ENCODE results near the gene NPTX1. TPM values are rescaled to one million over a fixed set of nuclear protein-coding genes. Genes with fewer than 3 reads are reported as not detected.
A peak's percentile ranks its signal among the peaks of the same experiment; 100 is the strongest.

Gene NPTX1
- total RNA-seq, 1 donor from 2014 or later = 19.3 TPM

DNA sequence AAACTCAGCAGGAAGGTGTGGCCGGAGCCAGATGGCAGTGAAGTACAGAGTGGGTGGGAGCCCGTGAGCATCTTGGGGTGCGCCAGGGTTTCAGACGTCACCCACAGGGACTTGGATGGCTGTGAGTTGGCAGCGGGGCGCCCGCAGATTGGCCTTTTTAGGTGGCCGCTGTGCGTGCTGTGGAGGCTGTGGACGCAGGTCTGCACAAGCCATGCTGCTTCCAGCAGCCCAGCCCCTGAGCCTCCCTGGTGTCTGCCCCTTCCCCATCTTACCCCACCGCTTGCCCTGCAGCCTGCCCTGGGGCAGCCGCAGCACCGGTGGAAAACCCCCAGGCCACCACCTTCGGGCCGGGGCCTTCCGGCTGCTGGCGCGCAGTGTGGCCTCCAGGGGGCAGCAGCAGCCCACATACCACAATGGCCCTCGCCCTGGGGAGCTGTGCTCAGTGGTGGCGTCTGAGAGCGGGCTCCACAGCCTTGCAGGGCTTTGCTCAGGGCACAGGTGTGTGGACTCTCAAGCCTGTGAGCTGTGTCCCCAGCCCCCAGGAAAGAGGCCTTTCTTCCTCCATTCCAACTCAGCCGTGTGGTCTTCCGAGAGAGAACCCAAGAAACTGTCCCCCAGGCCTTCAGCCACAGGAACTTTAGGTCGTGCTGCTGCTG is 49.6 kb downstream of the NPTX1 start:
- DNase-seq = peak; percentile 48

DNA sequence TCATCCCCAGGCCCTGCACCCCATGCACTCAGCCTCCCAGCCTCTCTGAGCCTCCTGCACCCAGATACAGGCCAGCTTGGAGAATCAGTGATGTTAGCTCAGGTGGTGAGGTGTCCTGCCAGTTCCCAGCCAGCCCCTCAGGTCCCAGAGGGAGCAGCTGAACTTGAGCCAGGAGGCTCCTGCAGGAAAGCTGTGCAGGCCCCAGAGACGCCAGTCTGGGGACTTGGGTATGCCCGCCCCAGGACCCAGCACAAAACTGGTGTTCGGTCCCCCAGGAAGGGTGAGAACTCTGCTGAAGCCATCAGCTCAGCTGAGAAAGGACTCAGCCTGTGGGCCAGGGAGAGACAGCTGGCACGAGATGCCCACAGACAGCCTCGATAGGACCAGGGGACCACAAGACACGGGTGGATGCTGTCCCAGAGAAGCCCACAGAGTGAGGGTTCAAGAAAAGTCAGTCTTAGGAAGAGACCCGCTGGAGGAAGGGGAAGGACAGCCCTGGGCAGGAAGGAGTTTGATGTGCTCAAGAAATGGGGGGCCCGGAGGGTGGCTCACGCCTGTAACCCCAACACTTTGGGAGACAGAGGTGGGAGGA is 50.5 kb downstream of the NPTX1 start:
- DNase-seq = no peak

DNA sequence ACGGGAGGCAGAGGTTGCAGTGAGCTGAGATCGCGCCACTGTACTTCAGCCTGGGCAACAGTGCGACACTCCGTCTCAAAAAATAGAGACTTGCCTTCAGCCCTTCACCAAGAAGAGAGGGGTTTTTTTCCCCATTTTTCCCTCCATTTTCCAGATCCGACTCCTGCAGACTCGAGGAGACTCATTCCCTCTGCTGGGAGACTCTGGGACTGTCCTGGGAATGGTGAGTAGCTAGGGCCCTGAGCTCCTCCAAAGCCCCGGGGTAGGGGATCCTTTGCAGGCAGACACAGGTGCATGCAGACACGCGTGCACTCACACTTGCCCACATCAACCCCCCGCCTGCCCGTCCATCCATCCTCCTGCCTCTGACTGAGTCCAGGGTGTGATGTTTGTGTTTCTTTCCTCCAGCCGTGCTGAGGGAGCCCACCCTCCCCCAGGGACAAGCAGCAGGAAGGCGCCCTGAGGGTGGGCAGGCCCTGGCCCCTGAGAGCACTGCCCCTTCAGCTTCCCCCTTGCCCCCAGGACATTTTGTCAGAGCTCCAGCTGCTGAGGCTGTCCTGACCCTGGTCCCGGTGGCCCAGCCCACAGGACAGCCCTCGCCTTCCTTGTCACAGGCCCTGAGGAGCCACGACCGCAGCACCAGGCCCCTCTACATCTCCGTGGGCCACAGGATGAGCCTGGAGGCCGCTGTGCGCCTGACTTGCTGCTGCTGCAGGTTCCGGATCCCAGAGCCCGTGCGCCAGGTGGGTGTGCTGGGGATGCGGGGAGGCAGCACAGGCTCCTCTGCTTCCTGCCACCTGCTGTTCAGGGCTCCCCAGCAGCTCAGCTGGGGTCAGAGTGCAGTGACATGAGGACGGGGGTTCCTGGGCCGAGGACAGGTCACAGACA is 51.3 kb downstream of the NPTX1 start:
- DNase-seq = no peak

DNA sequence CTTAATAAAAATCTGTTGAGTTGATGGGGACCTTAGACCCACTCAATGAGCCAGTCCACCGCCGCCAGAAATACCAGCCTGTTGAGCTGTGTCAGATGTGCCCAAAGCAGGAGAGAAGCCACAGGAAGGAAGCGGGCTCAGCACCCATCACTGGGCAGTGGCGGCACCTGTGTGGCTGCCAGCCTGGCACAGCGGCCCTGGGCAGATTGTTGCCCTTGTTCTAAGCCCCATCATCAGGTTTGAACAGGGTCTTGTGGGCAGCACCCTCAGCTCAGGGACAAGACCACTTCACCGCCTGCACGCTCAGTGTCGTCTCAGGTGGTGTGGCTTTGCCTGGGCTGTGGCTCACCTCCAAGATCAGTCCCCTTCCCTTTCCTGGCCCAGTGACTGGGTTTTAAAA is 52.1 kb downstream of the NPTX1 start:
- DNase-seq = no peak

DNA sequence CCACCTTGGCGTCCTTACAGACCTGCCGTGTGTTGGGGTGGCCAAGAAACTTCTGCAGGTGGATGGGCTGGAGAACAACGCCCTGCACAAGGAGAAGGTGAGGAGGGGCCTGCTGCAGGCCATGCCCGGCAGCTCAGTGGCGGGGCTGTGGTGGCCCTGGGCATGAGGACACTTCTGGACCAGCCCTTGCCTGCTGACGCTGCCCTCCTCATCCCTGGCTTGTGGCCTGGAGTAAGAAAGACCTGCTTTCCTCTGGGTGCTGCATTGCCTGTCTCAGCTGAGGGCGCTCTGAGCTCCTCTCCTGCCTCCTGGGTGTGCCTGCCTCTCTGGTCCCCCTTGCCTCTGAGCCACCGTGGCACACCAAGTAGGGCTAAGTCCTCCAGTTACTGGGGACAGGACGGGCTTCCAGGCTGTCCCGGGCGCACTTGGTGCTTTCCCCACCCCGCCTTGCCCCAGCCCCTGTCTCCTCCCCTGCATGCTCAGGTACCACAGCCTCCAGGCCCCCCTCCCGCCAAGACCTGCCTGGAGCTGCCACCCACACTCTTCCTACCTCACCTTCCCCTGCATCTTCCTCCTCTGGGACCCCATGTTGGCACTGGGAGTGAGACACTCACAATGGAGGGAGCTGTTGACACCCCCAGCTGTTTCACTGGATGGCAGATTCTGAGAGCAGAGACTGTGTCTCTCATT is 52.7 kb downstream of the NPTX1 start:
- DNase-seq = no peak

DNA sequence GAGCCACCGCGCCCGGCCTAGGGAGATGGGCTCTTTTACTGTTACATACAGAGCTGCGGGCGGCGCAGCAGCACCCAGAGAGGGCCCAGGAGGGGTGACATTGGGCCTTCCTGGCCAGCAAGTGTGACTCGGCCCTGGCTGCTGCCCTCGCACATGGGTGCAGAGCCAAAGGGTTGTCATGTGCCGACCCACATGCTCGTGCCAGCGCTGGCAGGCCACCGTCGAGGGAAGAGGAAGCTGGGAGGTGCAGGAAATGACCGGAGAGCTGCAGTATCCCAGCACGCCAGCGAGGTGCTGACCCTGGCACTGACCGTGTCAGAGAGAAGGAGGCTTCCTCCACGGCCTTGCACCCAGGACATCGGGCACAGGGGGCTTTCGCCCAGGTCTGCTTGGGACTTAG is 53.4 kb downstream of the NPTX1 start:
- DNase-seq = no peak

DNA sequence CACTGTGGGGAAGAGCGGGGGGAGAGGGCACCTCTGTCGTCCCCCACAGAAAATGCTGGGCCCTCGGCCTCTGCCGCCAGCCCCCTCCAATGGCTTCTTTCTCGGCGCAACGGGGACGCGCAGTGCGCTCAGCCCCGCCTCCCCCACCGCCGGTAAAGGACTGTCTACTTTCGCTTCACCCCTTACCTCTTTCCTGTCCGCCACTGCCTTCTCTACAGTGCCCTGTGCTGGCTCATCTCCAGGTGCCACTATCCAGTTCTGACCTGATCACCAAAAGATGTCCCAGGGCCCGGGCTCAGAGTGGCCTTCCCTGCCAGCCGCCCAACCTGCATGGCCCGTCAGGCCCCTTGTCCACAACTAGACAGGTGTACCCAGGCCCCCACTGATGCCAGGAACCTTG is 54.1 kb downstream of the NPTX1 start:
- DNase-seq = no peak

DNA sequence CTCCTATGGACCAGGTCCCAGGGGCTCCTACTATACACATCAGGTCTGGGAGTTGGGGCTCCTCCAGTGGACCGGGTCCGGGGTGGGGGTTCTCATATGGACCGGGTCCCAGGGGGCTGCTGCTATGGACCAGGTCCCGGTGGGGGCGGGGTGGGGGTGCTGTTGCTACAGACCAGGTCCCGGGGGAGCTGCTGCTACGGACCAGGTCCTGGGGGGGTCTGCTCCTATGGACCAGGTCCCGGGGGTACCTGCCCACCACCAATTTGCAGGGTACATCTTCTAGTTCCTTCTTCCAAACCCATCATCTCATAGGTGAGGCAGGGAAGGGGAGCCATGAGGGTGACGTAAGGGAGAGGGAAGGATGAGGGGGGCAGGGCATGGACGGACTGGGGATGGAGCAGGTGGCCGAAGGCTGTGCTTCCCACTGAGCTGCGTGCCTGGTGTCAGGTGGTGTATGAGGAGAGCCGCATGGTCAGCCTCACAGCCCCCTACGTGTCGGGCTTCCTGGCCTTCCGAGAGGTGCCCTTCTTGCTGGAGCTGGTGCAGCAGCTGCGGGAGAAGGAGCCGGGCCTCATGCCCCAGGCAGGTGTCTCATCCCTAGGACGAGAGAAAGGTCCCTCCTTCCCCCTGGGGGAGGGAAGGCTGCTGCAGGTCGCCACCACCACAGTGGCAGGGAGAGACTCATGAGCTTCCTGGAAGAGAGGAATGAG is 54.9 kb downstream of the NPTX1 start:
- no peak for DNase-seq

DNA sequence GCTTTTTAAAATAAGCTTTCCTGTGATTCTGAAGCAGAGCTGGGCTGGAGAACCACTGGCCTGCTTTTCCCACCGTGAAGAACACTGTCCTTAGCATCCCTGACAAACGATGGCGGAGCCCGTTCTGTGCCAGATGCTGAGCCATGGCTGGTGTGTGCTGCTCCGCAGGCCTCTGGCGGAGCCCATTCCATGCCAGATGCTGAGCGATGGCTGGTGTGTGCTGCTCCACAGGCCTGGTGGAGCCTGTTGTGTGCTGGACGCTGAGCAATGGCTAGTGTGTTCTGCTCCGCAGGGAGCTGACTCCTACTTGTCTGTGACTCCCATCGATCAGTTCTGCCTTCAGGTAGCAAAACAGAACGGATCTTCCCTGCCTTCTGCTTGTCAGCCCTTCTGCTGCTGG is 57.2 kb downstream of the NPTX1 start:
- DNase-seq = no peak

DNA sequence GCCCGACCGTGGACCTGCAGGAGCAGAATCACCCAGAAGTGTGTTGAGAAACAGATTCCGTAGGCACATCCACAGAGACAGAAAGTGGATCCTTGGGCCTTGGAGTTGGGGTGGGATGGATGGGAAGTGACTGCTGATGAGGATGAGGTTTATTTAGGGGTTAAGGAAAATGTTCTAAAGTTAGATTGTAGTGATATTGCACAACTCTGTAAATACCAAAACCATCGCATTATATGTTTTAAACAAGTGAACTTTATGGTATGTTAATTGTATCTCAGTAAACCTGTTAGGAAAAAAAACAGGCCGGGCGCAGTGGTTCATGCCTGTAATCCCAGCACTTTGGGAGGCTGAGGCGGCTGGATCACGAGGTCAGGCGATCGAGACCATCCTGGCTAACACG is 57.8 kb downstream of the NPTX1 start:
- DNase-seq = no peak

Small RNAs within 50 kb of the gene (small RNA-seq; reads per million reads assigned to genes)
- not detected for gene AC120024.2
- gene AC120024.3 = not detected
- not detected for gene MIR4730

Other genes starting within 250 kb of the NPTX1 start
- 17.5 TPM for gene RNF213, start 215.8 kb downstream of the NPTX1 start, total RNA-seq
- 11.5 TPM for gene ENDOV, start 61.4 kb downstream of the NPTX1 start, total RNA-seq
- gene RPTOR, start 68.2 kb upstream of the NPTX1 start, total RNA-seq = 14.2 TPM

All from occipital lobe (tissue), 3 donors.